Endothelial cell of umbilical vein (primary cell): Measurements from ENCODE around the gene CBX6. TPM values are rescaled to one million over a fixed set of nuclear protein-coding genes. Genes with fewer than 3 reads are reported as not detected.

Experiments used
- BruUV-seq: library from RNA; stranded (reverse); fragments of 400-500 nt; replicated peaks from 2 replicates; lab custom pipeline; 2021; lab: Mats Ljungman, UMichigan
- CTCF ChIA-PET: fragments of 300-600, 350-600 bp; sonication (Branson Sonifier 250); formaldehyde crosslinking; loops from one replicate; lab custom pipeline; 2021; ENCODE audit warnings: antibody characterized with exemption, inconsistent platforms; lab: Charles Lee
- POLR2A ChIA-PET: fragments of 300-600, 350-600 bp; sonication (Branson Sonifier 250); formaldehyde crosslinking; loops from one replicate; lab custom pipeline; 2021; ENCODE audit warnings: antibody characterized with exemption, inconsistent platforms; lab: Charles Lee
- DNase-seq: peaks from one replicate; pipeline ENCODE4 v3.0.0-alpha.2; 2011; ENCODE audit warnings: low read depth, low spot score
- FAIRE-seq: peaks from 2 replicates; lab custom pipeline; 2011; peaks lifted over from hg19 to GRCh38; lab: Jason Lieb, UNC
- H2AFZ ChIP-seq: 2 replicates; pipeline ENCODE4 v1.6.0; 2012; ENCODE audit warnings: low read depth, low read length, control low read depth, inconsistent platforms
- H3K27ac ChIP-seq: 2 replicates; pipeline ENCODE4 v1.5.1; 2011; ENCODE audit warnings: low read depth, mild to moderate bottlenecking, control low read depth, low read length, moderate library complexity; ENCODE audit not compliant: insufficient read depth
- H3K27me3 ChIP-seq, 2 experiments: 2 replicates each; pipeline versions ENCODE4 v1.6.0 to v1.6.1; 2011; ENCODE audit warnings: low read length in 2 of 2, mixed read lengths in 1 of 2; ENCODE audit not compliant: control insufficient read depth in 2 of 2, insufficient read depth in 2 of 2
- H3K36me3 ChIP-seq, 2 experiments: 2 replicates in 1 of 2; 3 replicates in 1 of 2; pipeline ENCODE4 v1.5.1; 2011; ENCODE audit warnings: low read length in 2 of 2, mild to moderate bottlenecking in 1 of 2, moderate library complexity in 1 of 2; ENCODE audit not compliant: control insufficient read depth in 2 of 2, insufficient read depth in 2 of 2; ENCODE audit errors: extremely low read depth in 1 of 2
- H3K4me1 ChIP-seq: 3 replicates; pipeline ENCODE4 v1.5.1; 2011; ENCODE audit warnings: mild to moderate bottlenecking, low read length; ENCODE audit not compliant: control insufficient read depth, insufficient read depth; ENCODE audit errors: extremely low read depth
- H3K4me2 ChIP-seq: 2 replicates; pipeline ENCODE4 v1.6.1; 2011; ENCODE audit warnings: low read length, control low read depth, mixed read lengths; ENCODE audit not compliant: insufficient read depth
- H3K4me3 ChIP-seq, 3 experiments: fragments of 200-600 bp in 1 of 3; sonication (generic), shearing (Covaris generic) in 1 of 3; replicated peaks in 1 of 3; 2 replicates each; pipeline ENCODE4 v1.5.1; 2011 to 2016; ENCODE audit warnings: control low read depth in 3 of 3, low read length in 3 of 3, mild to moderate bottlenecking in 2 of 3, inconsistent platforms in 1 of 3, low read depth in 1 of 3, moderate library complexity in 1 of 3; ENCODE audit not compliant: insufficient read depth in 1 of 3
- H3K79me2 ChIP-seq: 2 replicates; pipeline ENCODE4 v1.6.0; 2012; ENCODE audit warnings: low read length, inconsistent platforms; ENCODE audit not compliant: control insufficient read depth, insufficient read depth
- H3K9ac ChIP-seq: replicated peaks from 2 replicates; pipeline ENCODE3; 2011; ENCODE audit warnings: low read length, control low read depth; ENCODE audit not compliant: insufficient read depth; ENCODE audit errors: extremely low read depth
- H3K9me1 ChIP-seq: replicated peaks from 3 replicates; pipeline ENCODE4 v1.6.0; 2011; ENCODE audit warnings: mild to moderate bottlenecking, low read length; ENCODE audit not compliant: control insufficient read depth, insufficient read depth; ENCODE audit errors: extremely low read depth
- H3K9me3 ChIP-seq: replicated peaks from 2 replicates; pipeline ENCODE4 v1.5.1; 2012; ENCODE audit warnings: low read length, inconsistent platforms; ENCODE audit not compliant: control insufficient read depth, insufficient read depth
- H4K20me1 ChIP-seq: replicated peaks from 2 replicates; pipeline ENCODE3; 2011; ENCODE audit warnings: mild to moderate bottlenecking, low read length; ENCODE audit not compliant: control insufficient read depth, insufficient read depth; ENCODE audit errors: extremely low read depth
- CTCF ChIP-seq, 2 donors: IDR thresholded peaks; 1 replicate in 1 of 2; 2 replicates in 1 of 2; pipeline ENCODE4 v1.5.1; 2011; ENCODE audit warnings: low read length in 2 of 2, mild to moderate bottlenecking in 2 of 2, moderate library complexity in 2 of 2, control low read depth in 1 of 2, inconsistent platforms in 1 of 2, low read depth in 1 of 2; ENCODE audit not compliant: insufficient read depth in 1 of 2; ENCODE audit errors: extremely low read depth in 1 of 2
- EZH2 ChIP-seq: IDR thresholded peaks from 2 replicates; pipeline ENCODE4 v1.6.1; 2012; ENCODE audit warnings: borderline replicate concordance, low read depth, mild to moderate bottlenecking, moderate library complexity, low read length, inconsistent platforms; ENCODE audit not compliant: severe bottlenecking
- FOS ChIP-seq: IDR thresholded peaks from 2 replicates; pipeline ENCODE4 v1.6.1; 2011; ENCODE audit warnings: mild to moderate bottlenecking, low read length, moderate library complexity, borderline replicate concordance; ENCODE audit not compliant: insufficient read depth
- GATA2 ChIP-seq: IDR thresholded peaks from 2 replicates; pipeline ENCODE4 v1.7.0; 2011; ENCODE audit warnings: low read depth, mild to moderate bottlenecking, moderate library complexity, mixed read lengths, low read length; ENCODE audit not compliant: insufficient read length, insufficient read depth
- JUN ChIP-seq: IDR thresholded peaks from 2 replicates; pipeline ENCODE4 v1.6.1; 2011; ENCODE audit warnings: borderline replicate concordance, low read depth; ENCODE audit not compliant: insufficient read length, insufficient read depth
- MAX ChIP-seq: IDR thresholded peaks from 2 replicates; pipeline ENCODE4 v1.6.1; 2011; ENCODE audit not compliant: insufficient read depth, insufficient read length
- POLR2A ChIP-seq: IDR thresholded peaks from 2 replicates; pipeline ENCODE4 v1.6.1; 2012; ENCODE audit warnings: low read depth, mild to moderate bottlenecking, control low read depth, low read length
- POLR2AphosphoS5 ChIP-seq: IDR thresholded peaks from 2 replicates; pipeline ENCODE4 v1.6.1; 2012; ENCODE audit warnings: low read depth, mild to moderate bottlenecking, control low read depth, low read length, moderate library complexity; ENCODE audit not compliant: insufficient read depth
- dilution Hi-C: fragments of 300-500 bp; cut with MboI; formaldehyde crosslinking; loops from one replicate; pipeline ENCODE4 v1.15.0; 2019; ENCODE audit warnings: low sequenced_read_pairs; ENCODE audit not compliant: extremely low pct_ligation_motif_present
- intact Hi-C: fragments of 100-400 bp; cut with micrococcal nuclease; formaldehyde crosslinking; loops from one replicate; pipeline ENCODE4 v1.10.0; 2022
- polyA plus RNA-seq, 4 experiments: library from polyadenylated mRNA; depleted of rRNA in 3 of 4; stranded (reverse) in 3 of 4; unstranded in 1 of 4; fragments of >200 nt; gene quantifications; 2 replicates each; pipeline versions ENCODE4 v1.2.1 to v1.2.3, GENCODE V29; 2011 to 2012; ENCODE audit warnings: missing spikeins in 1 of 4
- total RNA-seq: library from RNA; stranded (reverse); gene quantifications from 2 replicates; pipeline ENCODE4 v1.2.3, GENCODE V29; 2021

The CBX6 gene
- total and polyA plus RNA-seq, 2 donors (not counting 3 experiments of a cell fraction or from before 2014, with no cell fraction given), result 14.9 to 62.6 TPM

GRCh38 chr22:38833061-38833460 is 39.0 kb downstream of the CBX6 start:
- dilution Hi-C loops, result no loop called here
- H3K79me2 ChIP-seq, result no peaks in the 10 kb centered on the region
- no TSS peak for BruUV-seq
- H3K4me3 ChIP-seq, result no peak overlapping the region
- intact Hi-C loops, result no loop called here
- H2AFZ ChIP-seq, result no peak overlapping the region
- no peaks in the 10 kb centered on the region for H3K27me3 ChIP-seq
- no peak for FAIRE-seq
- H3K4me1 ChIP-seq, result no peaks in the 10 kb centered on the region
- no peak overlapping the region for H3K27ac ChIP-seq
- H3K4me2 ChIP-seq, result no peak overlapping the region
- DNase-seq, result no peak
- no peaks in the 10 kb centered on the region for H3K9me1 ChIP-seq
- ChIA-PET POLR2A (no interaction called here), CTCF (interaction anchor here (1.2 to 14.8 kb wide), 2 partner anchors 65 to 289 kb away, joined by 3 to 198 read pairs; no protein-coding TSS in a partner anchor)
- no peaks in the 10 kb centered on the region for H3K9me3 ChIP-seq
- no peaks in the 10 kb centered on the region for H3K36me3 ChIP-seq
- TF ChIP-seq GATA2 (no peak), EZH2 (no peak), POLR2A (no peak), FOS (no peak), MAX (no peak), JUN (no peak), CTCF (IDR thresholded peaks at IDR 0.05; ENCODE audit: extremely low read depth in 1 of 2, insufficient read depth in 1 of 2, low read depth in 1 of 2, low read length in 2 of 2) (no peak), POLR2AphosphoS5 (no peak)
- no peak overlapping the region for H3K9ac ChIP-seq
- H4K20me1 ChIP-seq, result no peaks in the 10 kb centered on the region
